ENCODE data around the gene FLNB. TPM values are rescaled to one million over a fixed set of nuclear protein-coding genes. Genes with fewer than 3 reads are reported as not detected.

Gene FLNB
- total and polyA plus RNA-seq, 2 of the 13 experiments (the other 11 are each of a cell fraction or from before 2014, with no cell fraction given), result 106 to 130 TPM

GRCh38 chr3:58059349-58060321 is 51.4 kb downstream of the FLNB start (continued):
- TF ChIP-seq, protein P1, sequence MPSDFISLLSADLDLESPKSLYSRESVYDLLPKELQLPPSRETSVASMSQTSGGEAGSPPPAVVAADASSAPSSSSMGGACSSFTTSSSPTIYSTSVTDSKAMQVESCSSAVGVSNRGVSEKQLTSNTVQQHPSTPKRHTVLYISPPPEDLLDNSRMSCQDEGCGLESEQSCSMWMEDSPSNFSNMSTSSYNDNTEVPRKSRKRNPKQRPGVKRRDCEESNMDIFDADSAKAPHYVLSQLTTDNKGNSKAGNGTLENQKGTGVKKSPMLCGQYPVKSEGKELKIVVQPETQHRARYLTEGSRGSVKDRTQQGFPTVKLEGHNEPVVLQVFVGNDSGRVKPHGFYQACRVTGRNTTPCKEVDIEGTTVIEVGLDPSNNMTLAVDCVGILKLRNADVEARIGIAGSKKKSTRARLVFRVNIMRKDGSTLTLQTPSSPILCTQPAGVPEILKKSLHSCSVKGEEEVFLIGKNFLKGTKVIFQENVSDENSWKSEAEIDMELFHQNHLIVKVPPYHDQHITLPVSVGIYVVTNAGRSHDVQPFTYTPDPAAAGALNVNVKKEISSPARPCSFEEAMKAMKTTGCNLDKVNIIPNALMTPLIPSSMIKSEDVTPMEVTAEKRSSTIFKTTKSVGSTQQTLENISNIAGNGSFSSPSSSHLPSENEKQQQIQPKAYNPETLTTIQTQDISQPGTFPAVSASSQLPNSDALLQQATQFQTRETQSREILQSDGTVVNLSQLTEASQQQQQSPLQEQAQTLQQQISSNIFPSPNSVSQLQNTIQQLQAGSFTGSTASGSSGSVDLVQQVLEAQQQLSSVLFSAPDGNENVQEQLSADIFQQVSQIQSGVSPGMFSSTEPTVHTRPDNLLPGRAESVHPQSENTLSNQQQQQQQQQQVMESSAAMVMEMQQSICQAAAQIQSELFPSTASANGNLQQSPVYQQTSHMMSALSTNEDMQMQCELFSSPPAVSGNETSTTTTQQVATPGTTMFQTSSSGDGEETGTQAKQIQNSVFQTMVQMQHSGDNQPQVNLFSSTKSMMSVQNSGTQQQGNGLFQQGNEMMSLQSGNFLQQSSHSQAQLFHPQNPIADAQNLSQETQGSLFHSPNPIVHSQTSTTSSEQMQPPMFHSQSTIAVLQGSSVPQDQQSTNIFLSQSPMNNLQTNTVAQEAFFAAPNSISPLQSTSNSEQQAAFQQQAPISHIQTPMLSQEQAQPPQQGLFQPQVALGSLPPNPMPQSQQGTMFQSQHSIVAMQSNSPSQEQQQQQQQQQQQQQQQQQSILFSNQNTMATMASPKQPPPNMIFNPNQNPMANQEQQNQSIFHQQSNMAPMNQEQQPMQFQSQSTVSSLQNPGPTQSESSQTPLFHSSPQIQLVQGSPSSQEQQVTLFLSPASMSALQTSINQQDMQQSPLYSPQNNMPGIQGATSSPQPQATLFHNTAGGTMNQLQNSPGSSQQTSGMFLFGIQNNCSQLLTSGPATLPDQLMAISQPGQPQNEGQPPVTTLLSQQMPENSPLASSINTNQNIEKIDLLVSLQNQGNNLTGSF (CRISPR knock-in tag; IDR thresholded peaks at IDR 0.05), result 0 out of 2 replicates have a peak, but pooled peaks have one; percentile 37
- TF ChIP-seq RNF2 (conservative IDR thresholded peaks at IDR 0.05; ENCODE audit: low read depth) (no peak), ZNF337 (CRISPR knock-in tag; IDR thresholded peaks at IDR 0.05; ENCODE audit: borderline replicate concordance, low read depth) (peak; percentile 66; the same call in 1 of the 2 replicates), ZNF101 (CRISPR knock-in tag; IDR thresholded peaks at IDR 0.05; ENCODE audit: borderline replicate concordance, low read depth) (no peak), ZSCAN31 (CRISPR knock-in tag; IDR thresholded peaks at IDR 0.05; ENCODE audit: low read depth) (peak; percentile 62), HOXA7 (CRISPR knock-in tag; IDR thresholded peaks at IDR 0.05) (no peak), ZFAT (CRISPR knock-in tag; conservative IDR thresholded peaks at IDR 0.05) (no peak), TCF12 (IDR thresholded peaks at IDR 0.05) (no peak), TCF12 (CRISPR knock-in tag; IDR thresholded peaks at IDR 0.05) (peak; percentile 95), ZFYVE20 (CRISPR knock-in tag; IDR thresholded peaks at IDR 0.05; ENCODE audit: borderline replicate concordance, low read depth) (no peak), NFRKB (IDR thresholded peaks at IDR 0.05) (no peak), NFE2L1 (CRISPR knock-in tag; IDR thresholded peaks at IDR 0.05; ENCODE audit: borderline replicate concordance) (no peak), ZNF589 (CRISPR knock-in tag; conservative IDR thresholded peaks at IDR 0.05) (no peak; the same call in 1 of the 2 replicates), ZMYM3 (CRISPR knock-in tag; IDR thresholded peaks at IDR 0.05) (peak; percentile 95), DNMT3B (CRISPR knock-in tag; conservative IDR thresholded peaks at IDR 0.05) (0 out of 2 replicates have a peak, but pooled peaks have one; percentile 22), ATAD3A (CRISPR knock-in tag; IDR thresholded peaks at IDR 0.05) (no peak)
- TF ChIP-seq, protein P2, sequence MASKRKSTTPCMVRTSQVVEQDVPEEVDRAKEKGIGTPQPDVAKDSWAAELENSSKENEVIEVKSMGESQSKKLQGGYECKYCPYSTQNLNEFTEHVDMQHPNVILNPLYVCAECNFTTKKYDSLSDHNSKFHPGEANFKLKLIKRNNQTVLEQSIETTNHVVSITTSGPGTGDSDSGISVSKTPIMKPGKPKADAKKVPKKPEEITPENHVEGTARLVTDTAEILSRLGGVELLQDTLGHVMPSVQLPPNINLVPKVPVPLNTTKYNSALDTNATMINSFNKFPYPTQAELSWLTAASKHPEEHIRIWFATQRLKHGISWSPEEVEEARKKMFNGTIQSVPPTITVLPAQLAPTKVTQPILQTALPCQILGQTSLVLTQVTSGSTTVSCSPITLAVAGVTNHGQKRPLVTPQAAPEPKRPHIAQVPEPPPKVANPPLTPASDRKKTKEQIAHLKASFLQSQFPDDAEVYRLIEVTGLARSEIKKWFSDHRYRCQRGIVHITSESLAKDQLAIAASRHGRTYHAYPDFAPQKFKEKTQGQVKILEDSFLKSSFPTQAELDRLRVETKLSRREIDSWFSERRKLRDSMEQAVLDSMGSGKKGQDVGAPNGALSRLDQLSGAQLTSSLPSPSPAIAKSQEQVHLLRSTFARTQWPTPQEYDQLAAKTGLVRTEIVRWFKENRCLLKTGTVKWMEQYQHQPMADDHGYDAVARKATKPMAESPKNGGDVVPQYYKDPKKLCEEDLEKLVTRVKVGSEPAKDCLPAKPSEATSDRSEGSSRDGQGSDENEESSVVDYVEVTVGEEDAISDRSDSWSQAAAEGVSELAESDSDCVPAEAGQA (IDR thresholded peaks at IDR 0.05; ENCODE audit: low read depth), result peak; percentile 70; the same call in 1 of the 2 replicates
- TF ChIP-seq, protein P2 (CRISPR knock-in tag; IDR thresholded peaks at IDR 0.05; ENCODE audit: borderline replicate concordance), result no peak
